CD14-positive monocyte (primary cell): Measurements from ENCODE around the gene CHRNA4. TPM values are rescaled to one million over a fixed set of nuclear protein-coding genes. Genes with fewer than 3 reads are reported as not detected.

Experiments used
- DNase-seq, 3 donors: peaks; one replicate each; pipeline ENCODE4 v3.0.0-alpha.2; 2011 to 2022
- H2AFZ ChIP-seq: 2 replicates; pipeline ENCODE4 v1.6.0; 2012; ENCODE audit warnings: mild to moderate bottlenecking, low read depth, low read length, inconsistent platforms; ENCODE audit not compliant: insufficient read depth, poor library complexity, severe bottlenecking
- H3K27ac ChIP-seq, 2 donors: 1 replicate in 1 of 2; 2 replicates in 1 of 2; pipeline ENCODE4 v1.5.1; 2012 to 2013; ENCODE audit warnings: low read length in 2 of 2, control low read depth in 1 of 2, inconsistent platforms in 1 of 2, low read depth in 1 of 2, mild to moderate bottlenecking in 1 of 2
- H3K27me3 ChIP-seq, 2 donors: one replicate each; pipeline versions ENCODE4 v1.6.0 to v1.6.1; 2011 to 2013; ENCODE audit warnings: low read length in 2 of 2; ENCODE audit not compliant: control insufficient read depth in 2 of 2, insufficient read depth in 2 of 2
- H3K36me3 ChIP-seq, 2 donors: replicated peaks in 1 of 2; 1 replicate in 1 of 2; 2 replicates in 1 of 2; pipeline versions ENCODE4 v1.5.1 to v1.6.1; 2012 to 2013; ENCODE audit warnings: low read length in 2 of 2, control low read depth in 1 of 2, inconsistent platforms in 1 of 2, mild to moderate bottlenecking in 1 of 2; ENCODE audit not compliant: insufficient read depth in 2 of 2, control insufficient read depth in 1 of 2
- H3K4me1 ChIP-seq, 2 donors: 1 replicate in 1 of 2; 2 replicates in 1 of 2; pipeline versions ENCODE4 v1.5.1 to v1.6.1; 2012 to 2013; ENCODE audit warnings: low read length in 2 of 2, control low read depth in 1 of 2, inconsistent platforms in 1 of 2, mild to moderate bottlenecking in 1 of 2, moderate library complexity in 1 of 2; ENCODE audit not compliant: insufficient read depth in 2 of 2, control insufficient read depth in 1 of 2
- H3K4me2 ChIP-seq: replicated peaks from 2 replicates; pipeline ENCODE3; 2012; ENCODE audit warnings: low read length, moderate library complexity, mild to moderate bottlenecking; ENCODE audit not compliant: poor library complexity, severe bottlenecking; ENCODE audit errors: extremely low read depth
- H3K4me3 ChIP-seq, 3 experiments: fragments of 200-600 bp in 1 of 3; sonication (generic) in 1 of 3; replicated peaks in 1 of 3; 1 replicate in 2 of 3; 2 replicates in 1 of 3; pipeline ENCODE4 v1.5.1; 2011 to 2013; ENCODE audit warnings: low read length in 3 of 3, mild to moderate bottlenecking in 3 of 3, control low read depth in 2 of 3, low read depth in 2 of 3, inconsistent platforms in 1 of 3, moderate library complexity in 1 of 3
- H3K79me2 ChIP-seq: 2 replicates; pipeline ENCODE4 v1.6.0; 2012; ENCODE audit warnings: mild to moderate bottlenecking, control low read depth, inconsistent platforms, low read length, moderate library complexity; ENCODE audit not compliant: insufficient read depth
- H3K9ac ChIP-seq: 2 replicates; pipeline ENCODE4 v1.6.0; 2017; ENCODE audit warnings: low read length, mild to moderate bottlenecking; ENCODE audit not compliant: insufficient read depth, poor library complexity, severe bottlenecking
- H3K9me3 ChIP-seq, 2 donors: replicated peaks in 1 of 2; 1 replicate in 1 of 2; 2 replicates in 1 of 2; pipeline versions ENCODE4 v1.5.1 to v1.6.1; 2012 to 2013; ENCODE audit warnings: low read length in 2 of 2, control low read depth in 1 of 2; ENCODE audit not compliant: control insufficient read depth in 1 of 2, insufficient read depth in 1 of 2
- H4K20me1 ChIP-seq: 2 replicates; pipeline ENCODE4 v1.6.0; 2012; ENCODE audit warnings: mild to moderate bottlenecking, low read length, control low read depth, moderate library complexity; ENCODE audit not compliant: insufficient read depth
- H3K27ac Mint-ChIP-seq, 7 donors: one replicate each; pipeline ENCODE4 v1.8.0; 2020; ENCODE audit warnings: mild to moderate bottlenecking in 7 of 7, mixed read lengths in 7 of 7, moderate library complexity in 6 of 7, inconsistent platforms in 2 of 7
- H3K27me3 Mint-ChIP-seq, 3 donors: one replicate each; pipeline ENCODE4 v1.8.0; 2021 to 2022; ENCODE audit warnings: low read depth in 3 of 3, mild to moderate bottlenecking in 3 of 3, mixed read lengths in 3 of 3, moderate library complexity in 3 of 3, inconsistent platforms in 1 of 3
- H3K36me3 Mint-ChIP-seq, 2 donors: one replicate each; pipeline ENCODE4 v1.8.0; 2020; ENCODE audit warnings: mixed read lengths in 2 of 2, inconsistent platforms in 1 of 2, mild to moderate bottlenecking in 1 of 2
- H3K4me1 Mint-ChIP-seq: one replicate; pipeline ENCODE4 v1.8.0; 2020; ENCODE audit warnings: mild to moderate bottlenecking, mixed read lengths
- H3K4me3 Mint-ChIP-seq, 2 donors: one replicate each; pipeline ENCODE4 v1.8.0; 2020; ENCODE audit warnings: mild to moderate bottlenecking in 2 of 2, mixed read lengths in 2 of 2, moderate library complexity in 1 of 2
- H3K9me3 Mint-ChIP-seq, 7 donors: one replicate each; pipeline ENCODE4 v1.8.0; 2020 to 2022; ENCODE audit warnings: mixed read lengths in 7 of 7, mild to moderate bottlenecking in 6 of 7, moderate library complexity in 6 of 7, inconsistent platforms in 2 of 7
- CTCF ChIP-seq: fragments of 200-600 bp; IDR thresholded peaks from one replicate; pipeline ENCODE4 v1.8.0; 2022; ENCODE audit warnings: antibody characterized with exemption, mild to moderate bottlenecking
- WGBS: methylation state at CpG from one replicate; pipeline ENCODE4 v1.1.5; 2013; ENCODE audit warnings: missing lambda C conversion rate; ENCODE audit not compliant: insufficient coverage; 5-methylcytosine and 5-hydroxymethylcytosine counted together
- intact Hi-C, 2 donors: fragments of 100-400 bp; cut with micrococcal nuclease; formaldehyde crosslinking; loops; one replicate each; pipeline versions ENCODE4 v1.15.0 to v1.15.1; 2023
- polyA plus RNA-seq, 3 donors: library from polyadenylated mRNA; depleted of rRNA in 1 of 3; unstranded in 2 of 3; stranded (reverse) in 1 of 3; fragments of 300-500 nt in 2 of 3; fragments of >200 nt in 1 of 3; fragmentation: Illumina TruSeq in 2 of 3; gene quantifications; 1 replicate in 2 of 3; 2 replicates in 1 of 3; pipeline ENCODE4 v1.2.3, GENCODE V29; 2012 to 2021

CHRNA4 gene
- polyA plus RNA-seq, 3 donors: not detected

- H3K36me3 Mint-ChIP-seq: no peaks in the 10 kb centered on the region
- no peaks in the 10 kb centered on the region for H3K4me1 ChIP-seq
- peaks cover 5 to 23% (median 12%) of the 10 kb centered on the region in 7 donors for H3K9me3 Mint-ChIP-seq
- H3K4me3 Mint-ChIP-seq: no peak overlapping the region
- TF ChIP-seq CTCF: no peak
- DNase-seq: no peak
- WGBS: 45% methylated on average over 27 of the region's 28 CpGs
- H3K27ac ChIP-seq: no peak overlapping the region
- H3K27me3 ChIP-seq: no peaks in the 10 kb centered on the region
- H3K4me3 ChIP-seq: no peak overlapping the region
- H3K9ac ChIP-seq: no peak overlapping the region
- intact Hi-C loops: no loop called here
- H3K4me2 ChIP-seq: no peak overlapping the region
- H3K4me1 Mint-ChIP-seq: no peaks in the 10 kb centered on the region
- no peaks in the 10 kb centered on the region for H3K79me2 ChIP-seq
- H3K36me3 ChIP-seq: no peaks in the 10 kb centered on the region
- H3K9me3 ChIP-seq: peaks cover 9 to 19% of the 10 kb centered on the region in 2 donors
- H3K27me3 Mint-ChIP-seq: peaks cover 0 to 3% (median 1%) of the 10 kb centered on the region in 3 donors
- no peak overlapping the region for H2AFZ ChIP-seq
- no peaks in the 10 kb centered on the region for H4K20me1 ChIP-seq
- no peak overlapping the region for H3K27ac Mint-ChIP-seq
Measured at GRCh38 chr20:63351811-63352591, 9.1 kb downstream of the CHRNA4 start.

GRCh38 chr20:63351326-63351700, 9.8 kb downstream of the CHRNA4 start:
- Mint-ChIP-seq H3K36me3 (no peaks in the 10 kb centered on the region), H3K9me3 (peaks cover 5 to 20% (median 12%) of the 10 kb centered on the region in 7 donors), H3K4me1 (no peaks in the 10 kb centered on the region), H3K27me3 (peaks cover 0 to 3% (median 1%) of the 10 kb centered on the region in 3 donors), H3K27ac (no peak overlapping the region), H3K4me3 (no peak overlapping the region)
- Histone ChIP-seq H3K27ac (no peak overlapping the region), H3K9ac (no peak overlapping the region), H3K36me3 (no peaks in the 10 kb centered on the region), H2AFZ (no peak overlapping the region), H3K4me1 (no peaks in the 10 kb centered on the region), H3K27me3 (no peaks in the 10 kb centered on the region), H3K4me2 (no peak overlapping the region), H3K9me3 (peaks cover 9 to 19% of the 10 kb centered on the region in 2 donors), H4K20me1 (no peaks in the 10 kb centered on the region), H3K4me3 (no peak overlapping the region), H3K79me2 (no peaks in the 10 kb centered on the region)
- no peak for TF ChIP-seq CTCF
- no peak for DNase-seq
- WGBS: 89% methylated on average over 12 of the region's 12 CpGs
- intact Hi-C loops: no loop called here
